K562 (cell line): ENCODE results near the gene PIP5KL1. TPM values are rescaled to one million over a fixed set of nuclear protein-coding genes. Genes with fewer than 3 reads are reported as not detected.

ENCODE experiments used
- AFF1 ChIP-seq, 2 experiments: fragments of 450-650 bp; IDR thresholded peaks; 2 replicates each; pipeline ENCODE4 v1.6.1; 2018; ENCODE audit warnings: mild to moderate bottlenecking in 2 of 2, low read depth in 1 of 2; ENCODE audit not compliant: partially characterized antibody in 2 of 2
- BRCA1 ChIP-seq, 2 experiments: fragments of 450-650 bp in 1 of 2; sonication (generic) in 1 of 2; formaldehyde crosslinking in 1 of 2; IDR thresholded peaks; 2 replicates each; pipeline versions ENCODE4 v1.5.0 to v1.6.1; 2017 to 2020; ENCODE audit warnings: mild to moderate bottlenecking in 1 of 2, missing genetic modification reagents in 1 of 2
- CEBPB ChIP-seq: fragments of 450-650 bp; IDR thresholded peaks from 2 replicates; pipeline ENCODE4 v1.6.1; 2016; ENCODE audit warnings: missing genetic modification characterization, missing compliant biosample characterization
- CGGBP1 ChIP-seq: fragments of 250-450 bp; sonication (Bioruptor Pico); IDR thresholded peaks from 2 replicates; pipeline ENCODE4 v1.9.0; 2021; ENCODE audit warnings: mild to moderate bottlenecking
- CREM ChIP-seq: IDR thresholded peaks from 2 replicates; pipeline ENCODE4 v1.6.1; 2014; ENCODE audit warnings: antibody characterized with exemption, low read depth
- GATA2 ChIP-seq: sonication (generic); formaldehyde crosslinking; IDR thresholded peaks from 2 replicates; pipeline ENCODE4 v1.4.0; 2020; ENCODE audit warnings: mild to moderate bottlenecking, missing genetic modification reagents
- JUN ChIP-seq, 2 experiments: sonication (generic) in 1 of 2; formaldehyde crosslinking in 1 of 2; IDR thresholded peaks; 2 replicates each; pipeline versions ENCODE4 v1.6.1 to v1.8.0; 2012 to 2022; ENCODE audit warnings: borderline replicate concordance in 2 of 2, mild to moderate bottlenecking in 2 of 2, improper control_type of control experiment in 1 of 2, low read depth in 1 of 2, low read length in 1 of 2, missing genetic modification reagents in 1 of 2
- NR1H2 ChIP-seq: sonication (generic); formaldehyde crosslinking; IDR thresholded peaks from 2 replicates; pipeline ENCODE4 v1.4.0; 2020; ENCODE audit warnings: mild to moderate bottlenecking, missing genetic modification reagents
- NR3C1 ChIP-seq: sonication (generic); formaldehyde crosslinking; IDR thresholded peaks from 2 replicates; pipeline ENCODE4 v1.8.1; 2022; ENCODE audit warnings: missing genetic modification reagents
- PRDM10 ChIP-seq: fragments of 450-650 bp; IDR thresholded peaks from 2 replicates; pipeline ENCODE4 v1.6.1; 2018; ENCODE audit not compliant: partially characterized antibody
- RFX7 ChIP-seq: fragments of 250-450 bp; sonication (Bioruptor Pico); IDR thresholded peaks from 2 replicates; pipeline ENCODE4 v1.5.1; 2021; ENCODE audit warnings: mild to moderate bottlenecking
- UBTF ChIP-seq, 2 experiments: IDR thresholded peaks; 2 replicates each; pipeline ENCODE4 v1.6.1; 2012; ENCODE audit warnings: improper control_type of control experiment in 2 of 2, low read depth in 2 of 2, low read length in 2 of 2, borderline replicate concordance in 1 of 2
- ZBTB7A ChIP-seq: IDR thresholded peaks from 2 replicates; pipeline ENCODE4 v1.6.1; 2011; ENCODE audit warnings: low read depth, mild to moderate bottlenecking, low read length, moderate library complexity, borderline replicate concordance; ENCODE audit not compliant: control insufficient read depth
- polyA plus RNA-seq, 8 experiments: library from polyadenylated mRNA; depleted of rRNA in 4 of 8; stranded (reverse) in 5 of 8; unstranded in 3 of 8; fragments of >200 nt; fragmentation: Nextera tagmentation in 2 of 8; fragmentation: Illumina TruSeq in 1 of 8; extraction: Ambion mirVana in 2 of 8; extraction: Trizol in 1 of 8; gene quantifications; 2 replicates each; pipeline versions ENCODE4 v1.2.1 to v1.2.3, GENCODE V29; 2011 to 2014; ENCODE audit warnings: inconsistent platforms in 1 of 8, missing spikeins in 1 of 8
- total RNA-seq, 7 experiments: library from RNA; depleted of rRNA in 6 of 7; stranded (reverse); fragments of >200 nt in 6 of 7; fragmentation: Illumina TruSeq in 2 of 7; extraction: Trizol in 2 of 7; gene quantifications; 2 replicates each; pipeline versions ENCODE4 v1.2.1 to v1.2.3, GENCODE V29; 2011 to 2021; ENCODE audit warnings: low replicate concordance in 1 of 7

The PIP5KL1 gene
- total and polyA plus RNA-seq, 9 of the 15 experiments (the other 6 are each of a cell fraction or from before 2014, with no cell fraction given), result 0.18 to 4.8 (median 1.2) TPM

GRCh38 chr9:127877566-127877998 lies 53.0 kb downstream of the PIP5KL1 start, which contains the start of gene AK1 (continued):
- TF ChIP-seq JUN (IDR thresholded peaks at IDR 0.05; ENCODE audit: borderline replicate concordance, low read depth, low read length) (no peak), JUN (CRISPR knock-in tag; IDR thresholded peaks at IDR 0.05; ENCODE audit: borderline replicate concordance) (no peak), PRDM10 (peak; percentile 84), CREM (peak; percentile 11; the same call in 1 of the 2 replicates), GATA2 (CRISPR knock-in tag) (no peak), CGGBP1 (no peak), BRCA1 (IDR thresholded peaks at IDR 0.05) (no peak), BRCA1 (CRISPR knock-in tag; IDR thresholded peaks at IDR 0.05) (no peak), CEBPB (no peak), NR3C1 (CRISPR knock-in tag) (no peak), AFF1 (IDR thresholded peaks at IDR 0.05; ENCODE audit: low read depth in 1 of 2, partially characterized antibody in 2 of 2) (peak in 1 of 2 experiments; percentile 9), NR1H2 (CRISPR knock-in tag) (peak; percentile 80; the same call in 1 of the 2 replicates), ZBTB7A (peak; percentile 82; the same call in 1 of the 2 replicates), UBTF (IDR thresholded peaks at IDR 0.05; ENCODE audit: borderline replicate concordance in 1 of 2, low read depth in 2 of 2, low read length in 2 of 2) (0 out of 4 replicates have a peak, but pooled peaks of 1 of the 2 experiments have one; percentile 44), RFX7 (CRISPR knock-in tag) (no peak)
